ENCODE results near the gene CDH13.

Gene CDH13

GRCh38 chr16:83802135-83802534 lies 1175.4 kb downstream of the CDH13 start:
- peak; percentile 24 for DNase-seq

GRCh38 chr16:83802554-83803205 lies 1175.9 kb downstream of the CDH13 start:
- DNase-seq: no peak

- no peak for DNase-seq
Measured at GRCh38 chr16:83803811-83804210, 1177.0 kb downstream of the CDH13 start.

GRCh38 chr16:83804366-83804765 lies 1177.6 kb downstream of the CDH13 start:
- no peak for DNase-seq

- DNase-seq: no peak
Measured at GRCh38 chr16:83806036-83806435, 1179.3 kb downstream of the CDH13 start.

- no peak for DNase-seq
Measured at GRCh38 chr16:83806731-83807130, 1180.0 kb downstream of the CDH13 start.

- no peak for DNase-seq
Measured at GRCh38 chr16:83807327-83807709, 1180.5 kb downstream of the CDH13 start.

- DNase-seq: peak; percentile 94
Measured at GRCh38 chr16:83807710-83808572, 1181.2 kb downstream of the CDH13 start, which contains the start of gene HSBP1. Gene HSBP1, plus strand, starts transcription at chr16:83807978. Its CDS starts 99 bp downstream, at chr16:83808077.

GRCh38 chr16:83808573-83809014 lies 1181.8 kb downstream of the CDH13 start:
- DNase-seq: no peak

GRCh38 chr16:83809092-83809491 lies 1182.3 kb downstream of the CDH13 start:
- DNase-seq: no peak

GRCh38 chr16:83810901-83811300 lies 1184.1 kb downstream of the CDH13 start:
- no peak for DNase-seq

GRCh38 chr16:83813823-83814658 lies 1187.3 kb downstream of the CDH13 start:
- no peak for DNase-seq

- DNase-seq: no peak
Measured at GRCh38 chr16:83814659-83814985, 1187.9 kb downstream of the CDH13 start.

- DNase-seq: no peak
Measured at GRCh38 chr16:83817022-83817421, 1190.3 kb downstream of the CDH13 start.

GRCh38 chr16:83818276-83818675 lies 1191.5 kb downstream of the CDH13 start:
- no peak for DNase-seq

- DNase-seq: no peak
Measured at GRCh38 chr16:83819361-83819760, 1192.6 kb downstream of the CDH13 start.

GRCh38 chr16:83826146-83826913 lies 1199.6 kb downstream of the CDH13 start:
- DNase-seq: peak; percentile 71

GRCh38 chr16:83830091-83830768 lies 1203.5 kb downstream of the CDH13 start:
- no peak for DNase-seq

GRCh38 chr16:83830769-83831455 lies 1204.1 kb downstream of the CDH13 start:
- DNase-seq: no peak

GRCh38 chr16:83831456-83831987 lies 1204.8 kb downstream of the CDH13 start:
- DNase-seq: no peak

- no peak for DNase-seq
Measured at GRCh38 chr16:83833921-83834320, 1207.2 kb downstream of the CDH13 start.

Measured in CD4-positive, alpha-beta T cell treated with Interleukin-15 for 1 hour (primary cell).